AG04450 (cell line): Measurements from ENCODE around the gene ARID4B. TPM values are rescaled to one million over a fixed set of nuclear protein-coding genes. Genes with fewer than 3 reads are reported as not detected.

Experiments used
- CTCF ChIA-PET: fragments of 300-600, 350-600 bp; formaldehyde crosslinking; extraction: SDS; loops from one replicate; lab custom pipeline; 2022; ENCODE audit warnings: antibody characterized with exemption, inconsistent platforms; lab: Charles Lee
- POLR2A ChIA-PET: fragments of 350-600 bp; formaldehyde crosslinking; extraction: SDS; loops from one replicate; lab custom pipeline; 2021; ENCODE audit warnings: antibody characterized with exemption, inconsistent platforms; lab: Yijun Ruan, JAX
- DNase-seq: peaks from one replicate; pipeline ENCODE4 v3.0.0-alpha.2; 2011; ENCODE audit warnings: low read depth, low spot score
- H3K27ac ChIP-seq: one replicate; pipeline ENCODE4 v1.5.1; 2012; ENCODE audit warnings: low read depth, low read length, control low read depth
- H3K27me3 ChIP-seq: one replicate; pipeline ENCODE4 v1.6.0; 2012; ENCODE audit warnings: low read length; ENCODE audit not compliant: control insufficient read depth, insufficient read depth
- H3K4me3 ChIP-seq: 2 replicates; pipeline ENCODE4 v1.5.1; 2011; ENCODE audit warnings: mild to moderate bottlenecking, low read depth, low read length, control low read depth
- H3K9me3 ChIP-seq: 2 replicates; pipeline ENCODE4 v1.5.1; 2012; ENCODE audit warnings: low read length; ENCODE audit not compliant: control insufficient read depth, insufficient read depth
- CTCF ChIP-seq: IDR thresholded peaks from 2 replicates; pipeline ENCODE4 v1.5.1; 2011; ENCODE audit warnings: low read depth, low read length, control low read depth, inconsistent platforms
- polyA plus RNA-seq: library from polyadenylated mRNA; depleted of rRNA; stranded (reverse); fragments of >200 nt; gene quantifications from 2 replicates; pipeline ENCODE4 v1.2.3, GENCODE V29; 2011

The ARID4B gene
- polyA plus RNA-seq, 1 experiment: 15.6 TPM

- no peak for DNase-seq
- H3K4me3 ChIP-seq: no peak overlapping the region
- H3K27me3 ChIP-seq: no peaks in the 10 kb centered on the region
- ChIA-PET POLR2A (no interaction called here), CTCF (interaction anchor here (0.8 to 1.0 kb wide), 2 partner anchors 17 to 278 kb away, joined by 3 to 5 read pairs; no protein-coding TSS in a partner anchor)
- no peaks in the 10 kb centered on the region for H3K9me3 ChIP-seq
- H3K27ac ChIP-seq: no peak overlapping the region
- TF ChIP-seq CTCF: no peak
These were observed 188.7 kb downstream of the ARID4B start for GRCh38 chr1:235139315-235139714.

DNA sequence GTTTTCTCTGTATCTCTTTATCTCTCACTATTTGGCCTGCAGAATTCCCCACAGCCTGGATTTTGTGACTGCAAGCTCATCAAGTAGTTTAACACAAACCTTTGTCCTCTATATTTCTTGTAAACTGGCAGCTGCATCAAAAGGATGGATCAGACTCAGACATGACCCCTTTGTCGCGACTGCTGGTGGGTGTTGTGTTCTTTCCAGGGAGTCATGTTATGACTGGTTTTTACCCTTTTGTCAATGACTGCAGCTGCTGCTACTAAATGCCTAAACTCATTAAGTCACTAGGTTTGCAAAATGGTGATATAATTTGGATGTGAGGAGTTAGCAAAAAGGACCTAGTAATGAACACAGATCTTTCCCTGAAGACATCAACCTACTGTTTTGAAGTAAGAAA is 189.2 kb downstream of the ARID4B start:
- ChIA-PET POLR2A (no interaction called here), CTCF (interaction anchor here (2.3 kb wide), 1 partner anchor 277 kb away, joined by 11 read pairs; no protein-coding TSS in a partner anchor)
- Histone ChIP-seq H3K4me3 (no peak overlapping the region), H3K27me3 (no peaks in the 10 kb centered on the region), H3K27ac (no peak overlapping the region), H3K9me3 (no peaks in the 10 kb centered on the region)
- no peak for DNase-seq
- no peak for TF ChIP-seq CTCF

DNA sequence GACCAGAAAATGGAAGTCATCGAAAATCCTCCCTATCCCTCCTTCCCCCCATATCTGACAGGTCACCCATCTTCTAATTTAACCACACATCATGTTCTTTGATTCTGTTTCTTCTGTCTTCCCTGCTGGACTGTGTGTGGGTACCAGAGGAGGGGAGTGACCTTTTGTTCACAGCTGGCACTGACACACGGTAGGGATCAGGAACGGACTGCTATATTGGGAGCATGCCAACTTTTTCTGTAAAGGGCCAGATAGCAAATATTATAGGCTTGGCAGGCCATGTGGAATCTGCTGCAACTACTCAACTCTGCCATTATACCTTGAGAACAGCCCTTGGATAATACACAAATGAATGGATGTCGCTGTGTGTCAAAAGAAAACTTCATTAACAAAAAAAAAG is 191.9 kb downstream of the ARID4B start:
- Histone ChIP-seq H3K27ac (no peak overlapping the region), H3K27me3 (no peaks in the 10 kb centered on the region), H3K4me3 (no peak overlapping the region), H3K9me3 (no peaks in the 10 kb centered on the region)
- ChIA-PET CTCF (no interaction called here), POLR2A (interaction anchor here (0.5 kb wide), 1 partner anchor 79 kb away, joined by 3 read pairs; no protein-coding TSS in a partner anchor)
- TF ChIP-seq CTCF: no peak
- DNase-seq: no peak

DNA sequence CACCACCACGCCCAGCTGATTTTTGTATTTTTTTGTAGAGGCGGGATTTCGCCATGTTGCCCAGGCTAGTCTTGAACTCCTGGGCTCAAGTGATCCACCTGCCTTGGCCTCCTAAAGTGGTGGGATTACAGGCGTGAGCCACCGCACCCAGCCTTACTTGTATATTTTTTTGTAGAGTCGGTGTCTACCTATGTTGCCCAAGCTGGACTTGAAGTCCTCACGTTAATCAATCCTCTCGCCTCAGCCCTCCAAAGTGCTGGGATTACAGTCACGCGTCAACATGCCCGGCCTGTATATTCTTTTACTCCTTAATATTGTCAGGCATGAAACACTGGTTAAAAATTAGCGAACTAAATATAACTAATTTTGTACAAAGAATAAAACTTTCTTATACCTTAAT is 193.8 kb downstream of the ARID4B start:
- no peak overlapping the region for H3K27ac ChIP-seq
- ChIA-PET CTCF (no interaction called here), POLR2A (no interaction called here)
- H3K9me3 ChIP-seq: no peaks in the 10 kb centered on the region
- no peak for TF ChIP-seq CTCF
- H3K27me3 ChIP-seq: no peaks in the 10 kb centered on the region
- H3K4me3 ChIP-seq: no peak overlapping the region
- DNase-seq: no peak

- POLR2A ChIA-PET: no interaction called here
- H3K27me3 ChIP-seq: no peaks in the 10 kb centered on the region
- DNase-seq: no peak
- H3K4me3 ChIP-seq: no peak overlapping the region
- H3K27ac ChIP-seq: no peak overlapping the region
- CTCF ChIA-PET: interaction anchor here (0.8 kb wide), 1 partner anchor 647 kb away, joined by 3 read pairs; no protein-coding TSS in a partner anchor
- no peaks in the 10 kb centered on the region; the same call in 1 of the 2 replicates for H3K9me3 ChIP-seq
- TF ChIP-seq CTCF: no peak
These were observed 194.9 kb downstream of the ARID4B start for GRCh38 chr1:235133086-235133485.
